Measurements from ENCODE around the gene MRPS5. TPM values are rescaled to one million over a fixed set of nuclear protein-coding genes. Genes with fewer than 3 reads are reported as not detected.

MRPS5 gene
- total and polyA plus RNA-seq, 4 donors, result 21.7 to 72.9 (median 57.0) TPM

DNA sequence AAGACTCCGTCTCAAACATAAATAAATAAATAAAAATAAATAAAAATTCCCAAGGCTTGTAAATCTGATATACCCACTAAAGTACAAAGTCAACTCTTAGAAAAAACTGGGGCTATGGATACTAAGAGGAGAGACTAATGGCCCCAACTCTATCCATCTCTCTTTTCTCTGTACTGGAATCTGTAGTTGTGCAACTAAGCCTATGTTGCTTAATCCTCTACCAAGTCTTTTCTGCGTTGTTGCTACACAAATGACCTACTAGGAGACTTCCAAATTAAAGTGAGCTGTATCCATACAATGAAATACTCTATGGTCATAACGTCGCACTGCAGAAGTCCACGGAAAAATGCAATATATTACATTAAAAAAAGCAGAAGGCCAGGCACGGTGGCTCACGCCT lies 8.1 kb downstream of the MRPS5 start:
- Histone ChIP-seq H3K27me3 (ENCODE audit: control insufficient read depth in 4 of 4, insufficient read depth in 4 of 4, low read length in 3 of 4) (no peaks in the 10 kb centered on the region), H3K36me3 (ENCODE audit: control insufficient read depth in 4 of 4, insufficient read depth in 3 of 4, low read depth in 1 of 4, low read length in 3 of 4) (peaks cover 10 to 45% (median 32%) of the 10 kb centered on the region in 4 donors), H3K4me3 (ENCODE audit: low read depth in 1 of 3, low read length in 3 of 3) (no peak overlapping the region), H3K27ac (ENCODE audit: low read depth in 1 of 2, low read length in 2 of 2) (no peak overlapping the region), H3K9me3 (ENCODE audit: control insufficient read depth in 4 of 4, low read length in 3 of 4) (no peaks in the 10 kb centered on the region), H3K4me1 (ENCODE audit: control insufficient read depth in 4 of 4, insufficient read depth in 4 of 4, low read length in 3 of 4) (peaks cover 1 to 12% (median 6%) of the 10 kb centered on the region in 4 donors), H3K9ac (ENCODE audit: low read depth in 1 of 2, low read length in 2 of 2) (no peak overlapping the region)
- WGBS, result 88% methylated on average over 7 of the region's 7 CpGs
- no peak for DNase-seq (ENCODE audit: low spot score)
- TF ChIP-seq, protein P1, sequence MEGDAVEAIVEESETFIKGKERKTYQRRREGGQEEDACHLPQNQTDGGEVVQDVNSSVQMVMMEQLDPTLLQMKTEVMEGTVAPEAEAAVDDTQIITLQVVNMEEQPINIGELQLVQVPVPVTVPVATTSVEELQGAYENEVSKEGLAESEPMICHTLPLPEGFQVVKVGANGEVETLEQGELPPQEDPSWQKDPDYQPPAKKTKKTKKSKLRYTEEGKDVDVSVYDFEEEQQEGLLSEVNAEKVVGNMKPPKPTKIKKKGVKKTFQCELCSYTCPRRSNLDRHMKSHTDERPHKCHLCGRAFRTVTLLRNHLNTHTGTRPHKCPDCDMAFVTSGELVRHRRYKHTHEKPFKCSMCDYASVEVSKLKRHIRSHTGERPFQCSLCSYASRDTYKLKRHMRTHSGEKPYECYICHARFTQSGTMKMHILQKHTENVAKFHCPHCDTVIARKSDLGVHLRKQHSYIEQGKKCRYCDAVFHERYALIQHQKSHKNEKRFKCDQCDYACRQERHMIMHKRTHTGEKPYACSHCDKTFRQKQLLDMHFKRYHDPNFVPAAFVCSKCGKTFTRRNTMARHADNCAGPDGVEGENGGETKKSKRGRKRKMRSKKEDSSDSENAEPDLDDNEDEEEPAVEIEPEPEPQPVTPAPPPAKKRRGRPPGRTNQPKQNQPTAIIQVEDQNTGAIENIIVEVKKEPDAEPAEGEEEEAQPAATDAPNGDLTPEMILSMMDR (IDR thresholded peaks at IDR 0.05; ENCODE audit: low read depth, low read length, missing input control), result no peak
- no peak for TF ChIP-seq FOXA1 (IDR thresholded peaks at IDR 0.05)
- no peak for TF ChIP-seq NR2F2 (IDR thresholded peaks at IDR 0.05)
- TF ChIP-seq RAD21 (IDR thresholded peaks at IDR 0.05), result no peak
- TF ChIP-seq HNF4A (conservative IDR thresholded peaks at IDR 0.05), result no peak
- no peak for TF ChIP-seq FOXA2 (IDR thresholded peaks at IDR 0.05)
- TF ChIP-seq RXRA (IDR thresholded peaks at IDR 0.05), result no peak
- TF ChIP-seq YY1 (IDR thresholded peaks at IDR 0.05), result no peak
- TF ChIP-seq HNF4G (IDR thresholded peaks at IDR 0.05), result no peak
- no peak for TF ChIP-seq REST (IDR thresholded peaks at IDR 0.05)
- TF ChIP-seq, protein P2, sequence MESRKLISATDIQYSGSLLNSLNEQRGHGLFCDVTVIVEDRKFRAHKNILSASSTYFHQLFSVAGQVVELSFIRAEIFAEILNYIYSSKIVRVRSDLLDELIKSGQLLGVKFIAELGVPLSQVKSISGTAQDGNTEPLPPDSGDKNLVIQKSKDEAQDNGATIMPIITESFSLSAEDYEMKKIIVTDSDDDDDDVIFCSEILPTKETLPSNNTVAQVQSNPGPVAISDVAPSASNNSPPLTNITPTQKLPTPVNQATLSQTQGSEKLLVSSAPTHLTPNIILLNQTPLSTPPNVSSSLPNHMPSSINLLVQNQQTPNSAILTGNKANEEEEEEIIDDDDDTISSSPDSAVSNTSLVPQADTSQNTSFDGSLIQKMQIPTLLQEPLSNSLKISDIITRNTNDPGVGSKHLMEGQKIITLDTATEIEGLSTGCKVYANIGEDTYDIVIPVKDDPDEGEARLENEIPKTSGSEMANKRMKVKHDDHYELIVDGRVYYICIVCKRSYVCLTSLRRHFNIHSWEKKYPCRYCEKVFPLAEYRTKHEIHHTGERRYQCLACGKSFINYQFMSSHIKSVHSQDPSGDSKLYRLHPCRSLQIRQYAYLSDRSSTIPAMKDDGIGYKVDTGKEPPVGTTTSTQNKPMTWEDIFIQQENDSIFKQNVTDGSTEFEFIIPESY (IDR thresholded peaks at IDR 0.05), result no peak
- TF ChIP-seq, protein P3, sequence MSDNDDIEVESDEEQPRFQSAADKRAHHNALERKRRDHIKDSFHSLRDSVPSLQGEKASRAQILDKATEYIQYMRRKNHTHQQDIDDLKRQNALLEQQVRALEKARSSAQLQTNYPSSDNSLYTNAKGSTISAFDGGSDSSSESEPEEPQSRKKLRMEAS (IDR thresholded peaks at IDR 0.05), result no peak
- no peak for TF ChIP-seq JUND (IDR thresholded peaks at IDR 0.05)
- TF ChIP-seq EGR1 (IDR thresholded peaks at IDR 0.05; ENCODE audit: low read depth in 2 of 2), result no peak

- Histone ChIP-seq H3K36me3 (ENCODE audit: control insufficient read depth in 4 of 4, insufficient read depth in 3 of 4, low read depth in 1 of 4, low read length in 3 of 4) (peaks cover 24 to 76% (median 57%) of the 10 kb centered on the region in 4 donors), H3K9ac (ENCODE audit: low read depth in 1 of 2, low read length in 2 of 2) (no peak overlapping the region), H3K27ac (ENCODE audit: low read depth in 1 of 2, low read length in 2 of 2) (no peak overlapping the region), H3K4me3 (ENCODE audit: low read depth in 1 of 3, low read length in 3 of 3) (no peak overlapping the region), H3K9me3 (ENCODE audit: control insufficient read depth in 4 of 4, low read length in 3 of 4) (no peaks in the 10 kb centered on the region), H3K27me3 (ENCODE audit: control insufficient read depth in 4 of 4, insufficient read depth in 4 of 4, low read length in 3 of 4) (no peaks in the 10 kb centered on the region), H3K4me1 (ENCODE audit: control insufficient read depth in 4 of 4, insufficient read depth in 4 of 4, low read length in 3 of 4) (peaks cover 0 to 6% (median 3%) of the 10 kb centered on the region in 4 donors)
- no peak for DNase-seq (ENCODE audit: low spot score)
- TF ChIP-seq GABPA (IDR thresholded peaks at IDR 0.05 in 1 of 2, conservative IDR thresholded peaks at IDR 0.05 in 1 of 2) (no peak), RXRA (IDR thresholded peaks at IDR 0.05) (no peak), FOXA2 (IDR thresholded peaks at IDR 0.05) (no peak), NR2F2 (IDR thresholded peaks at IDR 0.05) (no peak), RAD21 (IDR thresholded peaks at IDR 0.05) (no peak), JUND (IDR thresholded peaks at IDR 0.05) (no peak), EGR1 (IDR thresholded peaks at IDR 0.05; ENCODE audit: low read depth in 2 of 2) (no peak), TAF1 (conservative IDR thresholded peaks at IDR 0.05) (no peak), HNF4G (IDR thresholded peaks at IDR 0.05) (no peak), HNF4A (conservative IDR thresholded peaks at IDR 0.05) (no peak), FOXA1 (IDR thresholded peaks at IDR 0.05) (no peak), YY1 (IDR thresholded peaks at IDR 0.05) (no peak)
- TF ChIP-seq, protein P4, sequence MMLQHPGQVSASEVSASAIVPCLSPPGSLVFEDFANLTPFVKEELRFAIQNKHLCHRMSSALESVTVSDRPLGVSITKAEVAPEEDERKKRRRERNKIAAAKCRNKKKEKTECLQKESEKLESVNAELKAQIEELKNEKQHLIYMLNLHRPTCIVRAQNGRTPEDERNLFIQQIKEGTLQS (IDR thresholded peaks at IDR 0.05), result no peak
- TF ChIP-seq, protein P1 (IDR thresholded peaks at IDR 0.05; ENCODE audit: low read depth, low read length, missing input control), result no peak
- TF ChIP-seq, protein P2 (IDR thresholded peaks at IDR 0.05), result no peak
Observed at GRCh38 chr2:95110395-95110794, 11.2 kb downstream of the MRPS5 start.
